ENCODE data around the gene PDHA1.

GRCh38 chrX:19403696-19404095 lies 60.0 kb downstream of the PDHA1 start:
- TF ChIP-seq, protein P1, sequence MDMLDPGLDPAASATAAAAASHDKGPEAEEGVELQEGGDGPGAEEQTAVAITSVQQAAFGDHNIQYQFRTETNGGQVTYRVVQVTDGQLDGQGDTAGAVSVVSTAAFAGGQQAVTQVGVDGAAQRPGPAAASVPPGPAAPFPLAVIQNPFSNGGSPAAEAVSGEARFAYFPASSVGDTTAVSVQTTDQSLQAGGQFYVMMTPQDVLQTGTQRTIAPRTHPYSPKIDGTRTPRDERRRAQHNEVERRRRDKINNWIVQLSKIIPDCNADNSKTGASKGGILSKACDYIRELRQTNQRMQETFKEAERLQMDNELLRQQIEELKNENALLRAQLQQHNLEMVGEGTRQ (IDR thresholded peaks at IDR 0.05; ENCODE audit: low read length) = no peak
- TF ChIP-seq, protein P2, sequence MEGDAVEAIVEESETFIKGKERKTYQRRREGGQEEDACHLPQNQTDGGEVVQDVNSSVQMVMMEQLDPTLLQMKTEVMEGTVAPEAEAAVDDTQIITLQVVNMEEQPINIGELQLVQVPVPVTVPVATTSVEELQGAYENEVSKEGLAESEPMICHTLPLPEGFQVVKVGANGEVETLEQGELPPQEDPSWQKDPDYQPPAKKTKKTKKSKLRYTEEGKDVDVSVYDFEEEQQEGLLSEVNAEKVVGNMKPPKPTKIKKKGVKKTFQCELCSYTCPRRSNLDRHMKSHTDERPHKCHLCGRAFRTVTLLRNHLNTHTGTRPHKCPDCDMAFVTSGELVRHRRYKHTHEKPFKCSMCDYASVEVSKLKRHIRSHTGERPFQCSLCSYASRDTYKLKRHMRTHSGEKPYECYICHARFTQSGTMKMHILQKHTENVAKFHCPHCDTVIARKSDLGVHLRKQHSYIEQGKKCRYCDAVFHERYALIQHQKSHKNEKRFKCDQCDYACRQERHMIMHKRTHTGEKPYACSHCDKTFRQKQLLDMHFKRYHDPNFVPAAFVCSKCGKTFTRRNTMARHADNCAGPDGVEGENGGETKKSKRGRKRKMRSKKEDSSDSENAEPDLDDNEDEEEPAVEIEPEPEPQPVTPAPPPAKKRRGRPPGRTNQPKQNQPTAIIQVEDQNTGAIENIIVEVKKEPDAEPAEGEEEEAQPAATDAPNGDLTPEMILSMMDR (IDR thresholded peaks at IDR 0.05; ENCODE audit: control extremely low read depth in 1 of 3, insufficient read depth in 1 of 3, low read depth in 1 of 3, low read length in 3 of 3) = no peak
- TF ChIP-seq GTF2F1 (IDR thresholded peaks at IDR 0.05; ENCODE audit: borderline replicate concordance, low read depth, low read length) = no peak

All from H1 (cell line).